MCF 10A (cell line): ENCODE measurements around the gene CATSPERZ. TPM values are rescaled to one million over a fixed set of nuclear protein-coding genes. Genes with fewer than 3 reads are reported as not detected.

Experiments
- BruUV-seq: library from RNA; stranded (reverse); fragments of 400-500 nt; replicated peaks from 2 replicates; lab custom pipeline; 2021; lab: Mats Ljungman, UMichigan
- CTCF ChIA-PET: fragments of 300-600 bp; sonication (Branson Sonifier 250); formaldehyde crosslinking; extraction: SDS; loops from one replicate; lab custom pipeline; 2021; ENCODE audit warnings: antibody characterized with exemption, inconsistent platforms; lab: Yijun Ruan, JAX
- POLR2A ChIA-PET: fragments of 300-600, 350-650 bp; sonication (Branson Sonifier 250); formaldehyde crosslinking; extraction: SDS; loops from one replicate; lab custom pipeline; 2020; ENCODE audit warnings: antibody characterized with exemption, inconsistent platforms; lab: Yijun Ruan, JAX
- DNase-seq: peaks from one replicate; pipeline ENCODE4 v3.0.0-alpha.2; 2018; ENCODE audit not compliant: unreplicated experiment
- H3K27ac Mint-ChIP-seq: one replicate; pipeline ENCODE4 v1.8.0; 2022; ENCODE audit warnings: mild to moderate bottlenecking, low read depth, mixed read lengths; ENCODE audit not compliant: unreplicated experiment
- H3K27me3 Mint-ChIP-seq: one replicate; pipeline ENCODE4 v1.8.0; 2022; ENCODE audit warnings: mixed read lengths; ENCODE audit not compliant: insufficient read depth, unreplicated experiment
- H3K36me3 Mint-ChIP-seq: one replicate; pipeline ENCODE4 v1.8.0; 2022; ENCODE audit warnings: mild to moderate bottlenecking, moderate library complexity, mixed read lengths; ENCODE audit not compliant: insufficient read depth, unreplicated experiment
- H3K4me1 Mint-ChIP-seq: one replicate; pipeline ENCODE4 v1.8.0; 2022; ENCODE audit warnings: mixed read lengths; ENCODE audit not compliant: insufficient read depth, unreplicated experiment
- H3K4me3 Mint-ChIP-seq: one replicate; pipeline ENCODE4 v1.8.0; 2022; ENCODE audit warnings: mild to moderate bottlenecking, moderate library complexity, mixed read lengths; ENCODE audit not compliant: unreplicated experiment
- H3K9me3 Mint-ChIP-seq: one replicate; pipeline ENCODE4 v1.8.0; 2022; ENCODE audit warnings: mixed read lengths; ENCODE audit not compliant: unreplicated experiment
- CTCF ChIP-seq: fragments of 200-600 bp; IDR thresholded peaks from one replicate; pipeline ENCODE4 v1.8.0; 2022; ENCODE audit warnings: antibody characterized with exemption, mild to moderate bottlenecking; ENCODE audit not compliant: unreplicated experiment
- intact Hi-C: fragments of 100-400 bp; cut with micrococcal nuclease; formaldehyde crosslinking; loops from 2 replicates; pipeline ENCODE4 v1.14.1; 2022
- total RNA-seq: library from RNA; stranded (reverse); gene quantifications from 2 replicates; pipeline ENCODE4 v1.2.3, GENCODE V29; 2022

The CATSPERZ gene
- total RNA-seq, 1 experiment from 2014 or later, result 0.68 TPM

- no peak for TF ChIP-seq CTCF
- CTCF ChIA-PET, result interaction anchor here (0.6 to 8.8 kb wide), 3 partner anchors 9 to 1748 kb away, joined by 3 to 135 read pairs (median 3); no protein-coding TSS in a partner anchor
- intact Hi-C loops, result no loop called here
- Mint-ChIP-seq H3K27me3 (no peaks in the 10 kb centered on the region), H3K4me3 (no peak overlapping the region), H3K9me3 (no peaks in the 10 kb centered on the region), H3K27ac (no peak overlapping the region), H3K36me3 (no peaks in the 10 kb centered on the region), H3K4me1 (peaks cover 16% of the 10 kb centered on the region)
- POLR2A ChIA-PET, result interaction anchor here (2.0 kb wide), 1 partner anchor 17 kb away, joined by 5 read pairs; no protein-coding TSS in a partner anchor
- no TSS peak for BruUV-seq
- DNase-seq, result no peak
These were observed 51.0 kb downstream of the CATSPERZ start for GRCh38 chr11:64351136-64351631.

DNA sequence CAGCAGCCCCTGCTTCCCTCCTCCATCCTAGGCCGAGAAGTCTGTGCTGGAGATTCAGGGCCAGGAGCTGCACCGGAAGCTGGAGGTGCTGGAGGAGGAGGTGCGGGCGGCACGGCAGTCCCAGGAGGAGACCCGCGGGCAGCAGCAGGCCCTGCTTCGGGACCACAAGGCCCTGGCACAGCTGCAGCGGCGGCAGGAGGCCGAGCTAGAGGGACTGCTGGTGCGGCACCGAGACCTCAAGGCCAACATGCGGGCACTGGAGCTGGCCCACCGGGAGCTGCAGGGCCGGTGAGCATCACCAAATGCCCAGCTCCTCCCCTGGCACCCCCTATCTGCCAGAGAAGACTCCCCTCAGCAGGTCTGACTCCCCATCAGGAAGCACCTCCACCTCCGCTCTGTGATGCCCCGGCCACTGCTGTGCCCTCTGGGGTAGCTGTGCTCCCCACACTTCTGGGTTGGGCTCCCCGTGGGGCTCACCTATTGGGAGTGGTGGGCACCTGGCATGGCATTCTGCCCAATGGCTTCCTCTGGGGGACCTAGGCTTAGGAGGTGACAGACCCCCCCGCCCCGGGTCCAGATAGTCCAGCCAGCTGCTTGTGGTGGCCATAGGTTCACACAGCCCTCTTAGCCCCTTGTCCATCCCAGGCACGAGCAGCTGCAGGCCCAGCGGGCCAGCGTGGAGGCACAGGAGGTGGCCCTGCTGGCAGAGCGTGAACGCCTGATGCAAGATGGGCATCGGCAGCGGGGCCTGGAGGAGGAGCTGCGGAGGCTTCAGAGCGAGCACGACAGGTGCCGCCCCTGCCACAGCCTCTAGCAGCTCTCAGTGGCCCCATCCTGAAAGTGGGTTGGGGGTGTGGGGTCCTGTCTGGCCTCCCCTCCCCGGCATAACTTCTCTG lies 52.2 kb downstream of the CATSPERZ start:
- Mint-ChIP-seq H3K36me3 (no peaks in the 10 kb centered on the region), H3K4me3 (no peak overlapping the region), H3K27ac (no peak overlapping the region), H3K27me3 (no peaks in the 10 kb centered on the region), H3K4me1 (peaks cover 17% of the 10 kb centered on the region), H3K9me3 (no peaks in the 10 kb centered on the region)
- ChIA-PET CTCF (interaction anchor here (0.6 to 8.8 kb wide), 10 partner anchors 8 to 299 kb away, joined by 3 to 148 read pairs (median 5); partner anchors contain the start of genes CCDC88B, PRDX5 and TRMT112), POLR2A (interaction anchor here (0.7 to 2.5 kb wide), 5 partner anchors 12 to 76 kb away, joined by 3 to 21 read pairs (median 4); partner anchors contain the start of genes PRDX5 and TRMT112)
- no peak for DNase-seq
- BruUV-seq, result no TSS peak
- intact Hi-C loops, result no loop called here
- no peak for TF ChIP-seq CTCF

DNA sequence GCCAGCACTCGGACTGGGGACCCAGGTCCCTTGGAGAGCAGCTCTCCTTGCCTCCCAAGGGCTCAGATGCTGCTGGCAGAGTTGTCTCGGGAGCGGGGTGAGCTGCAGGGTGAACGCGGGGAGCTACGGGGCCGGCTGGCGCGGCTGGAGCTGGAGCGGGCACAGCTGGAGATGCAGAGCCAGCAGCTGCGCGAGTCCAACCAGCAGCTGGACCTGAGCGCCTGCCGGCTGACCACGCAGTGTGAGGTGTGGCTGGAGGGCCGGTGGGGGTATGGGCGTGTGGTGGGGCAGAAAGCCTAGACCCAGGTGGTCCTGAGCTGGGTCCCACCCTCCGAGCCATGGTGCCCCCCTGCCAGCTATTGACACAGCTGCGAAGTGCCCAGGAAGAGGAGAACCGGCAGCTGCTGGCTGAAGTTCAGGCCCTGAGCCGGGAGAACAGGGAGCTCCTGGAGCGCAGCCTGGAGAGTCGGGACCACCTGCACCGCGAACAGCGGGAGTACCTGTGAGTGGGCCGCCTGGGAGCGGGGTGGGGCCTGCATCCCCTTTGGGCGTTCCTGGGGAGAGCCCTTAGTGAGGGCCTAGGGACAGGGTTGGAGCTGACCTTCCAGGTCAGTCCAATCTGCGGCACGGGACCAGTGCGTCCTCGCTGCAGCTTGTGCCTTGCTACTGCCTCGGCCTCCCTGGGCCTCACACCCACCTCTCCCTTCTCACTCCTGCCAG lies 53.0 kb downstream of the CATSPERZ start:
- Mint-ChIP-seq H3K9me3 (no peaks in the 10 kb centered on the region), H3K27ac (no peak overlapping the region), H3K27me3 (no peaks in the 10 kb centered on the region), H3K4me3 (no peak overlapping the region), H3K4me1 (peaks cover 22% of the 10 kb centered on the region), H3K36me3 (no peaks in the 10 kb centered on the region)
- TF ChIP-seq CTCF, result no peak
- intact Hi-C loops, result no loop called here
- ChIA-PET POLR2A (interaction anchor here (0.5 to 2.5 kb wide), 6 partner anchors 9 to 83 kb away, joined by 3 to 21 read pairs (median 3); partner anchors contain the start of genes PRDX5 and TRMT112), CTCF (interaction anchor here (0.5 to 8.8 kb wide), 11 partner anchors 9 to 303 kb away, joined by 3 to 148 read pairs (median 5); partner anchors contain the start of genes CCDC88B, PRDX5 and TRMT112)
- no TSS peak for BruUV-seq
- no peak for DNase-seq
